ENCODE results near the gene CMC4.

Gene CMC4

DNA sequence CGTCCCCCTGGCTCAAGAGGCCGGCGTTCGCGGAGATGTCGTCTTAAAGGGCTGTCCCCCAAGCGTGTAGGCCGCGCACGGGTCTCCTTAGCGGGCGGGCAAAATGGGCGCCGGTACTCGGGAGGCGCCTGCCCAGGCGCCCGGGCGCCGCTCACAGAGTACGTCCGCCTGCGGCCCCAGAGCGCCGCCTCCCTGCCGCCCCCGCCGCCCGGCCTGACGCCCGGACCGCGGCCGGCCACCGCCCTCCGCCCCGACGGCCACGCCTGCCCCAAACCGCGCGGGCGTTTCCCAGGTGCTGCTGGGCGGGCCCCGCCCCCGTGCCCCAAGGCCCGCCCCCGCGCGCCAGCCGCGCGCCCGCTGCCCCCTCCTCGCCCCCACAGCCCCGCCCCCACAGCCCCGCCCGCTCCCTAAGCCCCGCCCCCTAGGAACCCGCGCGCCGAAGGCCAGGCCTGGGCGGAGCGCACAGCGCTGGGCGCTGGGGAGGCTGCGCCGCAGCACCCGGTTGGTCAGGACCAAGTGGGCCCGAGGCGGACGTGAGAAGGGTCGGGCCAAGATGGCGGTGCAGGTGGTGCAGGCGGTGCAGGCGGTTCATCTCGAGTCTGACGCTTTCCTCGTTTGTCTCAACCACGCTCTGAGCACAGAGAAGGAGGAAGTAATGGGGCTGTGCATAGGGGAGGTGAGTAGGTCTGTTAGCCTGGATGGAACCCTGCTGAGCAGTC, at the start of gene CMC4, which contains the start of the genes BRCC3 and MTCP1:
CMC4 (minus strand) TSS at position 162 of the 719 bp plus-strand sequence. CDS start 7,113 bp downstream, outside the sequence.
BRCC3 (plus strand) TSS at position 534 of the 719 bp plus-strand sequence; CDS start at position 554, 20 bp downstream.
MTCP1 (minus strand) TSS at position 162 of the 719 bp plus-strand sequence. CDS start 5,126 bp downstream, outside the sequence.
- Histone ChIP-seq H3K36me3 (ENCODE audit: control insufficient read depth in 1 of 2, insufficient read depth in 2 of 2, low read length in 2 of 2) (peaks cover 7 to 9% of the 10 kb centered on the region in 2 donors), H3K27ac (ENCODE audit: low read length) (peak within 1 kb of the TSS; percentile 83), H3K9me3 (ENCODE audit: control insufficient read depth in 1 of 2, low read length in 2 of 2) (no peaks in the 10 kb centered on the region), H3K27me3 (ENCODE audit: low read depth, low read length) (no peaks in the 10 kb centered on the region), H3K4me1 (ENCODE audit: control insufficient read depth in 1 of 2, insufficient read depth in 2 of 2, low read length in 2 of 2) (peaks cover 0 to 16% of the 10 kb centered on the region in 2 donors), H3K4me3 (ENCODE audit: low read depth in 1 of 2, low read length in 2 of 2) (peak within 1 kb of the TSS; percentile 73 to 82)

DNA sequence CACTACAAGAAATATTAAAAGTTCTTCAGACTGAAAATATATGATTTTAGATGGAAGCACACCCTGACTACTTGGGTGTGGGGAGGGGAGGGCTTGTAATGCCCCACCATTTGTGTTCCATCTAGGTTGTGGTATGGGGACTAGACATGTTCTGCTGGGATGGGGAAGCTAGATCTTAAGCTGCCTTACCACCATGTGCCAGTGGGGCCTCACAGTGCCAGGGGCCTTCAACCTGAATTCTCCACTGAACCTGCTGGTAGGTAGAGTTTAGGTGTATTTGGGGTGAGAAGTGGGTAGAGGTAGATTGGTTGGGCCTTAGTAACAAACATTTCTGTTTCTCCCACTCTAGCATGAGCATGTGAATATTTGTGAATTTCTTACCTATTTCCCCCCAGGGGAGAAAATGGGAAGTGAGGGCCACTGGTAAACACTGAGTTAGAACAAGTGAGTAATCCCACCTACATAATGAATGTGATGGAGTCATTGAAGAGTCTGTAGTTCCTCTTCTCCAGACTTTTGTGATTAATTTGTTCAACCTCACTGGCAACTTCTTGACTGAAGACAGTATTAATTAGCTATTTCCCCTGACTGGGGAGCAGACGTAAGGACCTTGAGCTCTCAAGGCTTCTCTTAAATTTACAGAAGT, 44.4 kb upstream of the CMC4 start:
- Histone ChIP-seq H3K27ac (ENCODE audit: low read length) (no peak overlapping the region), H3K27me3 (ENCODE audit: low read depth, low read length) (no peaks in the 10 kb centered on the region), H3K4me3 (ENCODE audit: low read depth in 1 of 2, low read length in 2 of 2) (no peak overlapping the region), H3K36me3 (ENCODE audit: control insufficient read depth in 1 of 2, insufficient read depth in 2 of 2, low read length in 2 of 2) (peaks cover 0 to 14% of the 10 kb centered on the region in 2 donors), H3K9me3 (ENCODE audit: control insufficient read depth in 1 of 2, low read length in 2 of 2) (no peaks in the 10 kb centered on the region), H3K4me1 (ENCODE audit: control insufficient read depth in 1 of 2, insufficient read depth in 2 of 2, low read length in 2 of 2) (no peaks in the 10 kb centered on the region)

DNA sequence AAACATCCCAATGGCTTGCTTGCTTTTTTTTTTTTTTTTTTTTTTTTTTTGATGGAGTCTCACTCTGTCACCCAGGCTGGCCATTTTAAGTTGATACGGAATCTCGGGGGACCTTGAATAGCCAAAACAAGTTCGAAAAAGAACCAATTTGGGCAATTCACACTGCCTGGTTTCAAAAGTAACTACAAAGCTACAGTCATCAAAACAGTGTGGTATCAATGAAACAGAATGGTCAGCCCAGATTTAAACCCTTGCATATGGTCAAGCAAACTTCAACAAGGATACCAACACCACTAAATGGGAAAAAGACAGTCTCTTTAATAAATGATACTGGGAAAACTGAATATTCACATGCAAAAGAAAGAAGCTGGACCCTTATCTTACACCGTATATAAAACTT, 42.2 kb upstream of the CMC4 start:
- Histone ChIP-seq H3K9me3 (ENCODE audit: control insufficient read depth in 1 of 2, low read length in 2 of 2) (no peaks in the 10 kb centered on the region), H3K27me3 (ENCODE audit: low read depth, low read length) (no peaks in the 10 kb centered on the region), H3K27ac (ENCODE audit: low read length) (no peak overlapping the region), H3K4me3 (ENCODE audit: low read depth in 1 of 2, low read length in 2 of 2) (no peak overlapping the region), H3K4me1 (ENCODE audit: control insufficient read depth in 1 of 2, insufficient read depth in 2 of 2, low read length in 2 of 2) (no peaks in the 10 kb centered on the region), H3K36me3 (ENCODE audit: control insufficient read depth in 1 of 2, insufficient read depth in 2 of 2, low read length in 2 of 2) (peaks cover 0 to 5% of the 10 kb centered on the region in 2 donors)

- Histone ChIP-seq H3K4me1 (ENCODE audit: control insufficient read depth in 1 of 2, insufficient read depth in 2 of 2, low read length in 2 of 2) (no peaks in the 10 kb centered on the region), H3K36me3 (ENCODE audit: control insufficient read depth in 1 of 2, insufficient read depth in 2 of 2, low read length in 2 of 2) (peaks cover 0 to 5% of the 10 kb centered on the region in 2 donors), H3K4me3 (ENCODE audit: low read depth in 1 of 2, low read length in 2 of 2) (no peak overlapping the region), H3K27ac (ENCODE audit: low read length) (no peak overlapping the region), H3K27me3 (ENCODE audit: low read depth, low read length) (no peaks in the 10 kb centered on the region), H3K9me3 (ENCODE audit: control insufficient read depth in 1 of 2, low read length in 2 of 2) (no peaks in the 10 kb centered on the region)
Measured at GRCh38 chrX:155112171-155112570, 41.2 kb upstream of the CMC4 start.

DNA sequence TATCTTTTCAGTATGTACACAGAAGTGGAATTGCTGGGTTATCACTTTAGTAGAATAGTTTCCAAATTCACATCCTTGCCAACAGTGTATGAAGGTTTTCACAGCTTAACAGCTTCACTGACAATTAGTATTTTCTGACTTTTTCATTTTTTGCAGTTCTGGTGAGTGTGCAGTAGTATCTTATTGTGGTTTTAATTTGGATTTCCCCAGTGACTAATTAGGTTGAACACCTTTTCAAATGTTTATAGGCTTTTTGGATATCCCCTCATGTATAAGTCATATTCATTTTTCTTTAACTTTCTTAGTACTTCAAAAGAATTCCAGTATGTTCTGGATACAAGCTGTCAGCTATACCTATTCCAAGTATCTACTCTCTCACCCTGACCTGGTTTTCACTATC, 37.5 kb upstream of the CMC4 start:
- Histone ChIP-seq H3K27me3 (ENCODE audit: low read depth, low read length) (no peaks in the 10 kb centered on the region), H3K9me3 (ENCODE audit: control insufficient read depth in 1 of 2, low read length in 2 of 2) (no peaks in the 10 kb centered on the region), H3K27ac (ENCODE audit: low read length) (no peak overlapping the region), H3K4me3 (ENCODE audit: low read depth in 1 of 2, low read length in 2 of 2) (no peak overlapping the region), H3K36me3 (ENCODE audit: control insufficient read depth in 1 of 2, insufficient read depth in 2 of 2, low read length in 2 of 2) (no peaks in the 10 kb centered on the region), H3K4me1 (ENCODE audit: control insufficient read depth in 1 of 2, insufficient read depth in 2 of 2, low read length in 2 of 2) (no peaks in the 10 kb centered on the region)

DNA sequence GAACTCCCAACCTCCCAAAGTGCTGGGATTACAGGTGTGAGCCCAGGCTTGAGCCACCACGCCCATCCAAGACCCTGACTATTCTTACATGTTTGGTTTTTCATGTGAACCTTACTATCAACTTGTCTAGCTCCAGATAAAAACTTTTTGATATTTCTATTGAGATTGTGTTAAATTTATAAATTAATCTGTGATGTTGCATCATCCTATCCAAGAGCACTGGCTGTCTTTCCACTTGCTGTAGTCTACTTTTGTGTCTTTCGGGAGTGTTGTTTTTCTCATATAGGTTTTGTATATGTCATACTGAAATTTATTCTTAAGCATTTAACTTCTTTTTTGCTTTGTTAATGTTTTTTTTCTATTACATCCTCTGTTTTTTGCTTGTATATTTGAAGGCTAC, 35.0 kb upstream of the CMC4 start:
- Histone ChIP-seq H3K9me3 (ENCODE audit: control insufficient read depth in 1 of 2, low read length in 2 of 2) (no peaks in the 10 kb centered on the region), H3K4me1 (ENCODE audit: control insufficient read depth in 1 of 2, insufficient read depth in 2 of 2, low read length in 2 of 2) (no peaks in the 10 kb centered on the region), H3K27ac (ENCODE audit: low read length) (no peak overlapping the region), H3K4me3 (ENCODE audit: low read depth in 1 of 2, low read length in 2 of 2) (no peak overlapping the region), H3K27me3 (ENCODE audit: low read depth, low read length) (no peaks in the 10 kb centered on the region), H3K36me3 (ENCODE audit: control insufficient read depth in 1 of 2, insufficient read depth in 2 of 2, low read length in 2 of 2) (no peaks in the 10 kb centered on the region)

GRCh38 chrX:155094468-155095061, 23.6 kb upstream of the CMC4 start:
- no peak overlapping the region for H3K4me3 ChIP-seq (ENCODE audit: low read depth in 1 of 2, low read length in 2 of 2)

DNA sequence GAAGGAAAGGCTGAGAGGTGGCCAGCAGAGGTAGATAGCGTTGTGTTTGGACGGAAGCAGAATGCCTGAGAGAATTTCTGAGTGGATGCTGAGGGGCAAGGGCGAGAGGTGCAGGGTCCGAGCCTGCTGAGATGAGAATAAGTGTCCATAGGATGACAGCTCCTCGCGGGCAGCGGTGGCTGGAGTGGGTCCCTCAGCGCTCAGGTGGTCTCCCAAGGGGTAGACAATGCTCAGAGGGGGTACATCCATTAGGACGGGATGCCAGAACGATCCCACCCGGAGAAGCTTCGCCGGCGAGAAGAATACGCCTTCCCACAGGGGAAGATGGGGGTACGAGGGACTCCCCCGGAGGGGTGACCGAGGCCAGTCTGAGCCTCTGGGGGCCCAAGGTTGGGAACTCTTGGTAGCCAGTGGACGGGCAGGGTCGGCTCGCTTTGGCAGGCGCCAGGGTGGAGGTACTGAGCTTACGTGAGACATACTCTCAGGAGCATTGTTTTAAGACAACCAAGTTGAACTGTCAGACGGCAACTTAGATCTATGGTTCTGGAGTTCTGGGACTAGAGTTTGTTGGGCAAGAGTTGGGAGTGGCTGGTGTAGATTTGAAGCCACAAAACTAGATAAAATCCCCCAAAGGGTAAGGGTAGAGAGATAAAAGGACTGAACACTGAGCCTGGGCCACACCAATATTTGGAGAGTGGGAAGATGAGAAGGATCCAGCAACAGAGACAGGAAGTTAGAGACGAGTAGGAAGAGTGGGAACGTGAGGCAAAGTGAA, 16.2 kb upstream of the CMC4 start:
- Histone ChIP-seq H3K36me3 (ENCODE audit: control insufficient read depth in 1 of 2, insufficient read depth in 2 of 2, low read length in 2 of 2) (peaks cover 6% of the 10 kb centered on the region in 2 donors), H3K27ac (ENCODE audit: low read length) (no peak overlapping the region), H3K9me3 (ENCODE audit: control insufficient read depth in 1 of 2, low read length in 2 of 2) (no peaks in the 10 kb centered on the region), H3K4me1 (ENCODE audit: control insufficient read depth in 1 of 2, insufficient read depth in 2 of 2, low read length in 2 of 2) (no peaks in the 10 kb centered on the region), H3K4me3 (ENCODE audit: low read depth in 1 of 2, low read length in 2 of 2) (no peak overlapping the region), H3K27me3 (ENCODE audit: low read depth, low read length) (no peaks in the 10 kb centered on the region)

More at GRCh38 chrX:155094468-155095061, 23.6 kb upstream of the CMC4 start:
- H3K9me3 ChIP-seq (ENCODE audit: control insufficient read depth in 1 of 2, low read length in 2 of 2) = no peaks in the 10 kb centered on the region
- no peak overlapping the region for H3K27ac ChIP-seq (ENCODE audit: low read length)
- no peaks in the 10 kb centered on the region for H3K4me1 ChIP-seq (ENCODE audit: control insufficient read depth in 1 of 2, insufficient read depth in 2 of 2, low read length in 2 of 2)
- peaks cover under 1 to 3% of the 10 kb centered on the region in 2 donors for H3K36me3 ChIP-seq (ENCODE audit: control insufficient read depth in 1 of 2, insufficient read depth in 2 of 2, low read length in 2 of 2)
- no peaks in the 10 kb centered on the region for H3K27me3 ChIP-seq (ENCODE audit: low read depth, low read length)

DNA sequence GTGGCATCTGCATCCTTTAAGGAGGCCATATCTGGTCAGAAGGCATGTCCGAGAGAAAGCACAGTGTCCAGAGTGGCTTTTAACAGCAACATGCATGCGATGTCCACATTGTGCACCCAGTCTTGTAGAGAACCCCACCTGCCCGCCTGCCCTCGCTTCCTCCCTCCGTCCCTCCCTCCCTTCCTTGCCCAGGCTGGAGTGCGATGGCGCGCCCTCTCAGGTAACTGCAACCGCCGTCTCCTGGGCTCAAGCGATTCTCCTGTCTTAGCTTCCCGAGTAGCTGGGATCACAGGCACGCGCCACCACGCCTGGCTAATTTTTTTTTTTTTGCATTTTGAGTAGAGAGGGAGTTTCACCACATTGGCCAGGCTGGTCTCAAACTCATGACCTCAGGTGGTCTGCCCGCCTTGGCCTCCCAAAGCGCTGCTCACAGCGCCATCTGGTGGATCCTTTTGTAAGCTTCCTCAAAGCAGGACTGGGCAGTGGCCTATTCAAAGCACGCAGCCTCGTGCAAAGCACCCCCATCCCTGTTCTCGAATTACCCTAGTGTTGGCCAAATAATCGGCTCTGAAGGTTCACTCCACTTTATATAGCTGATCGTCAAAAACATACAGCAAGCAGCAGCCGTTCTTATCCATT, 15.4 kb upstream of the CMC4 start:
- Histone ChIP-seq H3K9me3 (ENCODE audit: control insufficient read depth in 1 of 2, low read length in 2 of 2) (no peaks in the 10 kb centered on the region), H3K27me3 (ENCODE audit: low read depth, low read length) (no peaks in the 10 kb centered on the region), H3K4me1 (ENCODE audit: control insufficient read depth in 1 of 2, insufficient read depth in 2 of 2, low read length in 2 of 2) (no peaks in the 10 kb centered on the region), H3K36me3 (ENCODE audit: control insufficient read depth in 1 of 2, insufficient read depth in 2 of 2, low read length in 2 of 2) (peaks cover 6% of the 10 kb centered on the region in 2 donors), H3K27ac (ENCODE audit: low read length) (no peak overlapping the region), H3K4me3 (ENCODE audit: low read depth in 1 of 2, low read length in 2 of 2) (no peak overlapping the region)

DNA sequence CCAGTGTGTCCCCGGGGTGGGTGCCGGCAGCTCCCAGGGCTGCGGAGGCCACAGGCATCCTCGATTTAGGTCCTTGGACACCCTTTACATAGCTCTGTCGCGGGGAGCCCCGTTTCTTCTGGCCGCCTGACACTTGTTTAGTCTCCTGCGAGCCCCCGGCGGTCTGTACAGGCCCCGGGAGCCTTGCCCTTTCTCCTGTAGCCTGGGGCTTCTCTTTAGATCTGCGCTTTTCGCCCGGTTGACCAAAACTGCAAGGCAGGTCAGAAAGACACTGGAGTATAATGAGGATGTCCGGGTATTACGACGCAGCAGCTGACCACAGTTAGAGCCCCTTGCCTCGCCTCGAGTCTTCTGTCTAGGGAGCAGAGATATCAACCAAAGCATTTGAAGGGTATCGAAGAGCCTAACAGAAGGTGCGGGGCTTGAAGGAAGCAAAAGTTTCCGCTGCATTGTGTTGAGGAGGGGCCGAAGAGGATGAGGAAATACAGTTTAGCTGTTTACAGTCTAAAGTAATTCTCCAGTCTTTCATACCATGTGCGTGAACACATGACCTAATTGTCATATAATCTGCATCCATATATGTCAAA, 851 bp upstream of the CMC4 start:
- no peaks in the 10 kb centered on the region for H3K9me3 ChIP-seq (ENCODE audit: control insufficient read depth in 1 of 2, low read length in 2 of 2)
- peaks cover 7 to 9% of the 10 kb centered on the region in 2 donors for H3K36me3 ChIP-seq (ENCODE audit: control insufficient read depth in 1 of 2, insufficient read depth in 2 of 2, low read length in 2 of 2)
- H3K27me3 ChIP-seq (ENCODE audit: low read depth, low read length) = no peaks in the 10 kb centered on the region
- peak overlapping the region; percentile 73 to 74 for H3K4me3 ChIP-seq (ENCODE audit: low read depth in 1 of 2, low read length in 2 of 2)
- peak overlapping the region; percentile 83 for H3K27ac ChIP-seq (ENCODE audit: low read length)
- H3K4me1 ChIP-seq (ENCODE audit: control insufficient read depth in 1 of 2, insufficient read depth in 2 of 2, low read length in 2 of 2) = peaks cover 0 to 16% of the 10 kb centered on the region in 2 donors
